ENCODE data around the gene CEP350.

DNA sequence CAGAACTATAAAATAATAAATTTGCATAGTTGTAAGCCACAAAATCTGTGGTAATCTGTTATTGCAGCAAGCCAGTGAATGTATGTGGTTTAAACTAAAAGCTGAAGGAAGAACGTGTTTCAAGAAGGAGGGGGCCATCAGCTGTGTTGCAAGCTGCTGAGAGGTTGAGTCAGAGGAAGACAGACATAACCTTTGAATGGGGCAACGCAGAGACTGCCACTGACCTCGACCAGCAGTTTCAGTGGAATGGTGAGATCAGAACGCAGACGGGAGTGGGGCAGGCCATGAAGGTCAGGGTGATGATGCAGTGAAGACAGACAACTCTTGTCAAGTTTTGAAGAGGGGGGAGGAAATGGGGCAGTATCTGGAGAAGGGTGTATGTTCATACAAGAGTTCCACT, 176.9 kb downstream of the CEP350 start:
- TF ChIP-seq, protein P1, sequence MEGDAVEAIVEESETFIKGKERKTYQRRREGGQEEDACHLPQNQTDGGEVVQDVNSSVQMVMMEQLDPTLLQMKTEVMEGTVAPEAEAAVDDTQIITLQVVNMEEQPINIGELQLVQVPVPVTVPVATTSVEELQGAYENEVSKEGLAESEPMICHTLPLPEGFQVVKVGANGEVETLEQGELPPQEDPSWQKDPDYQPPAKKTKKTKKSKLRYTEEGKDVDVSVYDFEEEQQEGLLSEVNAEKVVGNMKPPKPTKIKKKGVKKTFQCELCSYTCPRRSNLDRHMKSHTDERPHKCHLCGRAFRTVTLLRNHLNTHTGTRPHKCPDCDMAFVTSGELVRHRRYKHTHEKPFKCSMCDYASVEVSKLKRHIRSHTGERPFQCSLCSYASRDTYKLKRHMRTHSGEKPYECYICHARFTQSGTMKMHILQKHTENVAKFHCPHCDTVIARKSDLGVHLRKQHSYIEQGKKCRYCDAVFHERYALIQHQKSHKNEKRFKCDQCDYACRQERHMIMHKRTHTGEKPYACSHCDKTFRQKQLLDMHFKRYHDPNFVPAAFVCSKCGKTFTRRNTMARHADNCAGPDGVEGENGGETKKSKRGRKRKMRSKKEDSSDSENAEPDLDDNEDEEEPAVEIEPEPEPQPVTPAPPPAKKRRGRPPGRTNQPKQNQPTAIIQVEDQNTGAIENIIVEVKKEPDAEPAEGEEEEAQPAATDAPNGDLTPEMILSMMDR (optimal IDR thresholded peaks at IDR 0.05 in 1 of 3, IDR thresholded peaks at IDR 0.05 in 1 of 3, conservative IDR thresholded peaks at IDR 0.05 in 1 of 3; ENCODE audit: extremely low read depth in 1 of 3, insufficient read depth in 2 of 3, low read length in 3 of 3) = no peak
- TF ChIP-seq EZH2 (IDR thresholded peaks at IDR 0.05; ENCODE audit: low read length) = no peak

All from keratinocyte (primary cell).